ENCODE results near the gene CSF1R. TPM values are rescaled to one million over a fixed set of nuclear protein-coding genes. Genes with fewer than 3 reads are reported as not detected.
"Not testable (repeated sequence)": the region's sequence is repeated elsewhere in the genome, so short reads cannot be mapped to it uniquely, and the experiment has no call there.

The CSF1R gene
- total and polyA plus RNA-seq, 7 donors = 1.2 to 20.0 (median 4.2) TPM

DNA sequence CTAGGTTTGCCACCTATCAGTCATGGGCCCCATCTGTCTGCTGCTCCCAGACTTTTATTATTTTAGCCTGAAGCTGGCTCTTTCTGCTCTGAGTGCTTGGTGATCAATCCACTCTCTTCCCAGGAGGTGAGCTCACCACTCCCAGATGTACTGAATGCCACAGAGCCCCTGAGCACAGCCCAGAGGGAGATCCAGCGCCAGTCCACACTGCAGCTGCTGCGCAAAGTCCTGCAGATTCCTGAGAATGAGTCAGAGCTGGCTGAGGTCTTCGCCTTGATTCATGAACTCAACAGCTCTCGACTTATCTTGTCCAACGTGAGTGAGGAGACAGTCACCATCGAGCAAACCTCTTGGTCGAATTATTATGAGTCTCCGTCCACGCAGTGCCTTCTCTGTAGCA, 49.8 kb downstream of the CSF1R start:
- H3K9me3 ChIP-seq = no peaks in the 10 kb centered on the region
- H3K4me1 ChIP-seq = peaks cover 17% of the 10 kb centered on the region
- TF ChIP-seq, protein P1, sequence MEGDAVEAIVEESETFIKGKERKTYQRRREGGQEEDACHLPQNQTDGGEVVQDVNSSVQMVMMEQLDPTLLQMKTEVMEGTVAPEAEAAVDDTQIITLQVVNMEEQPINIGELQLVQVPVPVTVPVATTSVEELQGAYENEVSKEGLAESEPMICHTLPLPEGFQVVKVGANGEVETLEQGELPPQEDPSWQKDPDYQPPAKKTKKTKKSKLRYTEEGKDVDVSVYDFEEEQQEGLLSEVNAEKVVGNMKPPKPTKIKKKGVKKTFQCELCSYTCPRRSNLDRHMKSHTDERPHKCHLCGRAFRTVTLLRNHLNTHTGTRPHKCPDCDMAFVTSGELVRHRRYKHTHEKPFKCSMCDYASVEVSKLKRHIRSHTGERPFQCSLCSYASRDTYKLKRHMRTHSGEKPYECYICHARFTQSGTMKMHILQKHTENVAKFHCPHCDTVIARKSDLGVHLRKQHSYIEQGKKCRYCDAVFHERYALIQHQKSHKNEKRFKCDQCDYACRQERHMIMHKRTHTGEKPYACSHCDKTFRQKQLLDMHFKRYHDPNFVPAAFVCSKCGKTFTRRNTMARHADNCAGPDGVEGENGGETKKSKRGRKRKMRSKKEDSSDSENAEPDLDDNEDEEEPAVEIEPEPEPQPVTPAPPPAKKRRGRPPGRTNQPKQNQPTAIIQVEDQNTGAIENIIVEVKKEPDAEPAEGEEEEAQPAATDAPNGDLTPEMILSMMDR (IDR thresholded peaks at IDR 0.05) = no peak
- H3K4me3 ChIP-seq = no peak overlapping the region
- DNase-seq (peak; percentile 76 to 87), ATAC-seq (peak; percentile 98 to 99 (median 99))
- intact Hi-C loops (cut with DNase I) = no loop called here
- H3K27ac ChIP-seq = peak overlapping the region; percentile 77
- H3K27me3 ChIP-seq (ENCODE audit: insufficient read depth in 3 of 3, low read length in 2 of 3) = no peaks in the 10 kb centered on the region
- WGBS, 3 donors = 40 to 62% (median 57%) methylated on average over 9 of the region's 9 CpGs
- H3K36me3 ChIP-seq (ENCODE audit: insufficient read depth in 1 of 2, low read depth in 1 of 2) = peaks cover 49 to 95% of the 10 kb centered on the region in 2 donors

DNA sequence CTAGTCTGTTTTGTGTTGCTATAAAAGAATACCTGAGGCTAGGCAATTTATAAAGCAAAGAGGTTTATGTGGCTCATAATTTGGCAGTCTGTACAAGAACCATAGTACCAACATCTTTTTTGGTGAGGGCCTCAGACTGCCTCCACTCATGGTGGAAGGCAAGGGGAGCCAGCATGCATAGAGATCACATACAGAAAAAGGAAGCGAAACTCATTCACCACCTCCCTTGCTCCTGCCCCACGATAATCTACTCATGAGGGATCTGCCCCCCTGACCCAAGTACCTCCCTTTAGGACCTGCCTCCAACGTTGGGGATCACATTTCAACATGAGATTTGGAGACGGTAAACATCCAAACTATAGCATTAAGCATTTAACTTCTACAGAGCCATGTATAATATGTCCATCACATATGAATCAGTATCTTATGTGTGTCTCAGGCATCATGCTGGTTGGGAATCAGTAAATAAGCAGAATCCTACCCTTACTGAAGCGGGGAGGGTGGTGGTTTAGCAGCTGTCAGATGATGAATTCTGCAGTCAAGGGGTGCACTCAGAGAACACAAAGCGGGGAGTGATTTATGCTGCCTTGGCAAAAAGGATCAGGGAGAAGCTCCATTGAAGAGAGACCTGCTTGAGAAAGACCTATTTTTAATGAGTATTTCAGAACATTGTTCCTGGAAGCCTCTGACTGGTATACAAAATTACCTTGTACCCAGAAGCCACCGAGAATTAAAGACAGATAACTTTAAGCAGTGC, 51.0 kb downstream of the CSF1R start:
- TF ChIP-seq, protein P1 (IDR thresholded peaks at IDR 0.05) = no peak
- intact Hi-C loops (cut with DNase I) = no loop called here
- DNase-seq = no peak
- no peaks in the 10 kb centered on the region for H3K27me3 ChIP-seq (ENCODE audit: insufficient read depth in 3 of 3, low read length in 2 of 3)
- ATAC-seq = no peak
- H3K9me3 ChIP-seq = no peaks in the 10 kb centered on the region
- no peak overlapping the region for H3K4me3 ChIP-seq
- peaks cover 44 to 95% of the 10 kb centered on the region in 2 donors for H3K36me3 ChIP-seq (ENCODE audit: insufficient read depth in 1 of 2, low read depth in 1 of 2)
- peaks cover 24% of the 10 kb centered on the region for H3K4me1 ChIP-seq
- WGBS, 3 donors = 68 to 80% (median 70%) methylated on average over 7 of the region's 7 CpGs
- peak overlapping the region; percentile 77 for H3K27ac ChIP-seq

DNA sequence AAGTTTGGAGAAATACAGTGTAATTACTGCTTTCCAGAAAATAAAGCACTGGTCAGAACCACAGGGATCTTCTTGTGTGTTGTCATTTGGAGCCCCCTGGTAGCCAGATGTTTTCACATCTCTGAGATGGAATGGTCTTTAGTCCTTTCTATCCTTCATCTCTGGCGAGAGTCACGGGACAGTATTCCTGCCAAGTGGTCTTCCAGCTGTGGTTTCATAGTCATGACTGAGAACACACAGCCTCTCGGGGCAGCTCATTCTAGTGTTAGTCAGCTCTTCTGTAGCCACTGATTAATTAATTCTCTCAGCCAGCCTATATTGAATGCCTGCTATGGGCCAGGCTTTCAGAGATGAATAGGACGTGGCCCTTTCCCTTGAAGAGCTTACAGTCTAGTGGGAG, 51.7 kb downstream of the CSF1R start:
- WGBS, 3 donors = 70 to 74% (median 74%) methylated on average over 4 of the region's 4 CpGs
- ATAC-seq = no peak

DNA sequence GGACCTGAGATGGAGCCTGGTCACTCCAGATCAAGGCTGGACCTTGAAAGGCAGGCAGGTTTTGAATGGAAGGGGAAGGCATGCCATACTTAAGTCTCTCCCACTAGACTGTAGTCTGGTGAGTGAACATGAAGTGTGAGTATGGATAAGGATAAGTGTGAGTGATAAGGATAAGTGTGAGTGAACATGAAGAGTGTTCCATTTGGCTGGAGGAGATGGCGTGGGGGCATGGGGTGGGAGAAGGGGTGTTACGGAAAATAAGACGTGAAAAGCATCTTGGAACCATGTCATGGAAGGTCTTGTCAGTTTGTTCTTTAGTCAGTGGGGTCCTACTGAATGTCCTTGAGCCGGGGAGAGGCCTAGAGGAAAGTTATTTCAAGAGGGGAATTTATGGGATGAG, 53.0 kb downstream of the CSF1R start:
- Histone ChIP-seq H3K27ac (no peak overlapping the region), H3K36me3 (ENCODE audit: insufficient read depth in 1 of 2, low read depth in 1 of 2) (peaks cover 39 to 94% of the 10 kb centered on the region in 2 donors)

More for the DNA sequence above, 51.7 kb downstream of the CSF1R start:
- Histone ChIP-seq H3K9me3 (no peaks in the 10 kb centered on the region), H3K27me3 (ENCODE audit: insufficient read depth in 3 of 3, low read length in 2 of 3) (no peaks in the 10 kb centered on the region), H3K4me1 (peaks cover 27% of the 10 kb centered on the region), H3K4me3 (no peak overlapping the region), H3K36me3 (ENCODE audit: insufficient read depth in 1 of 2, low read depth in 1 of 2) (peaks cover 44 to 95% of the 10 kb centered on the region in 2 donors), H3K27ac (no peak overlapping the region)
- TF ChIP-seq, protein P1 (IDR thresholded peaks at IDR 0.05) = no peak
- no peak for DNase-seq
- intact Hi-C loops (cut with DNase I) = no loop called here

DNA sequence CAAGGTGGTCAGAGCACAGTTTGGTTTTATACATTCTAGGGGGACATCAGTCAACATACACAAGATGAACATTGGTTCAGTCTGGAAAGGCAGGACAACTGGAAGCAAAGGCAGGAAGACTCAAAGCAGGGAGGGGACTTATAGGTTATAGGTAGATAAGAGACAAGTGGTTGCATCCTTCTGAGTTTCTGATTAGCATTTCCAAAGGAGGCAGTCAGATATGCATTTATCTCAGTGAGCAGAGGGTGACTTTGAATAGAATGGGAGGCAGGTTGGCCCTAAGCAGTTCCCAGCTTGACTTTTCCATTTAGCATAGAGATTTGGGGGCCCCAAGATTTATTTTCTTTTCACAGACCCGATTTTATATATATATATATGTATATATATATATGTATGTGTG, 58.3 kb downstream of the CSF1R start:
- intact Hi-C loops (cut with DNase I) = not testable (repeated sequence)
- WGBS, 3 donors = 71 to 84% (median 82%) methylated on average over 1 of the region's 1 CpG

More for the DNA sequence above, 53.0 kb downstream of the CSF1R start:
- no peaks in the 10 kb centered on the region for H3K9me3 ChIP-seq
- no peak overlapping the region for H3K4me3 ChIP-seq
- intact Hi-C loops (cut with DNase I) = no loop called here
- 94 to 100% (median 95%) methylated on average over 4 of the region's 4 CpGs for WGBS, 3 donors
- TF ChIP-seq, protein P1 (IDR thresholded peaks at IDR 0.05) = no peak
- no peak for ATAC-seq
- DNase-seq = no peak
- peaks cover 27% of the 10 kb centered on the region for H3K4me1 ChIP-seq
- H3K27me3 ChIP-seq (ENCODE audit: insufficient read depth in 3 of 3, low read length in 2 of 3) = no peaks in the 10 kb centered on the region

More for the DNA sequence above, 58.3 kb downstream of the CSF1R start:
- DNase-seq; H3K9me3 ChIP-seq; H3K27me3 ChIP-seq (ENCODE audit: insufficient read depth in 3 of 3, low read length in 2 of 3); H3K27ac ChIP-seq; ATAC-seq; H3K4me3 ChIP-seq: not testable (repeated sequence)
- Histone ChIP-seq H3K36me3 (ENCODE audit: insufficient read depth in 1 of 2, low read depth in 1 of 2) (peaks cover 19 to 97% of the 10 kb centered on the region in 2 donors), H3K4me1 (peaks cover 23% of the 10 kb centered on the region)

Data from psoas muscle (tissue), 8 donors.